ENCODE results near the gene ORM2.

ORM2 gene

GRCh38 chr9:114294664-114295063 lies 35.0 kb upstream of the ORM2 start:
- DNase-seq (ENCODE audit: low read depth in 2 of 2), result no peak

GRCh38 chr9:114296338-114296737 lies 33.3 kb upstream of the ORM2 start:
- no peak for DNase-seq (ENCODE audit: low read depth in 2 of 2)

- DNase-seq (ENCODE audit: low read depth in 2 of 2), result no peak
These were observed 30.1 kb upstream of the ORM2 start for GRCh38 chr9:114299286-114300152.

- no peak for DNase-seq (ENCODE audit: low read depth in 2 of 2)
These were observed 29.4 kb upstream of the ORM2 start for GRCh38 chr9:114300153-114300845.

- no peak for DNase-seq (ENCODE audit: low read depth in 2 of 2)
These were observed 28.5 kb upstream of the ORM2 start for GRCh38 chr9:114300846-114301797.

GRCh38 chr9:114301798-114302565 lies 27.7 kb upstream of the ORM2 start:
- no peak for DNase-seq (ENCODE audit: low read depth in 2 of 2)

- DNase-seq (ENCODE audit: low read depth in 2 of 2), result no peak
These were observed 26.9 kb upstream of the ORM2 start for GRCh38 chr9:114302727-114303126.

GRCh38 chr9:114303571-114303970 lies 26.1 kb upstream of the ORM2 start:
- no peak for DNase-seq (ENCODE audit: low read depth in 2 of 2)

- no peak for DNase-seq (ENCODE audit: low read depth in 2 of 2)
These were observed 25.7 kb upstream of the ORM2 start for GRCh38 chr9:114303977-114304376.

- no peak for DNase-seq (ENCODE audit: low read depth in 2 of 2)
These were observed 25.1 kb upstream of the ORM2 start for GRCh38 chr9:114304416-114305188.

- no peak for DNase-seq (ENCODE audit: low read depth in 2 of 2)
These were observed 21.8 kb upstream of the ORM2 start for GRCh38 chr9:114307899-114308267.

- no peak for DNase-seq (ENCODE audit: low read depth in 2 of 2)
These were observed 21.2 kb upstream of the ORM2 start for GRCh38 chr9:114308361-114308950.

GRCh38 chr9:114309096-114309495 lies 20.6 kb upstream of the ORM2 start:
- no peak for DNase-seq (ENCODE audit: low read depth in 2 of 2)

- DNase-seq (ENCODE audit: low read depth in 2 of 2), result no peak
These were observed 18.9 kb upstream of the ORM2 start for GRCh38 chr9:114310471-114311450.

- no peak for DNase-seq (ENCODE audit: low read depth in 2 of 2)
These were observed 17.8 kb upstream of the ORM2 start for GRCh38 chr9:114311571-114312512.

- DNase-seq (ENCODE audit: low read depth in 2 of 2), result no peak
These were observed 17.2 kb upstream of the ORM2 start for GRCh38 chr9:114312513-114312875.

GRCh38 chr9:114313186-114313585 lies 16.5 kb upstream of the ORM2 start:
- no peak for DNase-seq (ENCODE audit: low read depth in 2 of 2)

All from stimulated activated CD8-positive, alpha-beta memory T cell treated with anti-CD3 and anti-CD28 coated beads, Interleukin-15, amount 100 ng/mL, for 48 hours (primary cell).